Astrocyte (in vitro differentiated cells and primary cell): ENCODE data around the gene MMP27. TPM values are rescaled to one million over a fixed set of nuclear protein-coding genes. Genes with fewer than 3 reads are reported as not detected.

ENCODE experiments used
- DNase-seq: peaks from one replicate; pipeline ENCODE4 v3.0.0-alpha.2; 2010; ENCODE audit warnings: low read depth
- FAIRE-seq: peaks from 2 replicates; lab custom pipeline; 2011; peaks lifted over from hg19 to GRCh38; lab: Jason Lieb, UNC
- H2AFZ ChIP-seq: 2 replicates; pipeline ENCODE4 v1.6.0; 2012; ENCODE audit warnings: low read depth, low read length, inconsistent platforms
- H3K27ac ChIP-seq: 2 replicates; pipeline ENCODE4 v1.5.1; 2011; ENCODE audit warnings: low read depth, low read length, inconsistent platforms
- H3K27me3 ChIP-seq: 2 replicates; pipeline ENCODE4 v1.6.0; 2011; ENCODE audit warnings: low read length, inconsistent platforms; ENCODE audit not compliant: insufficient read depth
- H3K36me3 ChIP-seq: 2 replicates; pipeline ENCODE4 v1.5.1; 2011; ENCODE audit warnings: low read length, inconsistent platforms; ENCODE audit not compliant: insufficient read depth
- H3K4me1 ChIP-seq: 2 replicates; pipeline ENCODE4 v1.5.1; 2011; ENCODE audit warnings: low read length, inconsistent platforms; ENCODE audit not compliant: insufficient read depth
- H3K4me2 ChIP-seq: 2 replicates; pipeline ENCODE4 v1.6.0; 2012; ENCODE audit warnings: low read length, inconsistent platforms
- H3K4me3 ChIP-seq: 2 replicates; pipeline ENCODE4 v1.5.1; 2011; ENCODE audit warnings: low read depth, mild to moderate bottlenecking, low read length, inconsistent platforms; ENCODE audit not compliant: insufficient read depth
- H3K79me2 ChIP-seq: 2 replicates; pipeline ENCODE4 v1.6.0; 2012; ENCODE audit warnings: mild to moderate bottlenecking, low read length, inconsistent platforms; ENCODE audit not compliant: insufficient read depth
- H3K9ac ChIP-seq: 2 replicates; pipeline ENCODE4 v1.6.0; 2012; ENCODE audit warnings: mild to moderate bottlenecking, low read length, inconsistent platforms
- H3K9me3 ChIP-seq: 2 replicates; pipeline ENCODE4 v1.5.1; 2012; ENCODE audit warnings: low read depth, mild to moderate bottlenecking, low read length, inconsistent platforms; ENCODE audit not compliant: insufficient read depth
- H4K20me1 ChIP-seq: 2 replicates; pipeline ENCODE4 v1.6.0; 2012; ENCODE audit warnings: low read length, inconsistent platforms; ENCODE audit not compliant: insufficient read depth
- H3K27ac Mint-ChIP-seq: one replicate; pipeline ENCODE4 v1.8.0; 2021; ENCODE audit warnings: mild to moderate bottlenecking, mixed read lengths; ENCODE audit not compliant: unreplicated experiment
- H3K27me3 Mint-ChIP-seq: one replicate; pipeline ENCODE4 v1.8.0; 2021; ENCODE audit warnings: low read depth, mixed read lengths; ENCODE audit not compliant: unreplicated experiment
- H3K36me3 Mint-ChIP-seq: one replicate; pipeline ENCODE4 v1.8.0; 2021; ENCODE audit warnings: low read depth, mixed read lengths; ENCODE audit not compliant: unreplicated experiment
- H3K4me1 Mint-ChIP-seq: one replicate; pipeline ENCODE4 v1.8.0; 2021; ENCODE audit warnings: low read depth, mixed read lengths; ENCODE audit not compliant: unreplicated experiment
- H3K4me3 Mint-ChIP-seq: one replicate; pipeline ENCODE4 v1.8.0; 2021; ENCODE audit warnings: mild to moderate bottlenecking, moderate library complexity, mixed read lengths; ENCODE audit not compliant: unreplicated experiment
- H3K9me3 Mint-ChIP-seq: one replicate; pipeline ENCODE4 v1.8.0; 2021; ENCODE audit warnings: mild to moderate bottlenecking, mixed read lengths; ENCODE audit not compliant: unreplicated experiment
- CTCF ChIP-seq: IDR thresholded peaks from 2 replicates; pipeline ENCODE4 v1.5.1; 2011; ENCODE audit warnings: low read depth, mild to moderate bottlenecking, inconsistent platforms, low read length, moderate library complexity; ENCODE audit not compliant: insufficient read depth
- EZH2 ChIP-seq: IDR thresholded peaks from 2 replicates; pipeline ENCODE4 v1.6.1; 2012; ENCODE audit warnings: mild to moderate bottlenecking, low read length, inconsistent platforms; ENCODE audit not compliant: insufficient read depth
- total RNA-seq: library from RNA; stranded (reverse); gene quantifications from 2 replicates; pipeline ENCODE4 v1.2.1, GENCODE V29; 2021

MMP27 gene
- total RNA-seq, 1 donor from 2014 or later = not detected

- Mint-ChIP-seq H3K36me3 (no peaks in the 10 kb centered on the region), H3K27ac (no peak overlapping the region), H3K27me3 (no peaks in the 10 kb centered on the region), H3K4me1 (peaks cover 7% of the 10 kb centered on the region), H3K9me3 (peaks cover 3% of the 10 kb centered on the region), H3K4me3 (no peak overlapping the region)
- H3K27ac ChIP-seq = no peak overlapping the region
- H4K20me1 ChIP-seq = no peaks in the 10 kb centered on the region
- no peaks in the 10 kb centered on the region for H3K9me3 ChIP-seq
- no peaks in the 10 kb centered on the region for H3K36me3 ChIP-seq
- TF ChIP-seq CTCF (no peak), EZH2 (no peak)
- H3K4me2 ChIP-seq = no peak overlapping the region
- H3K9ac ChIP-seq = no peak overlapping the region
- DNase-seq (peak; percentile 74), FAIRE-seq (peak; percentile 13)
- H3K4me1 ChIP-seq = peaks cover 8% of the 10 kb centered on the region
- H2AFZ ChIP-seq = no peak overlapping the region
- no peaks in the 10 kb centered on the region for H3K79me2 ChIP-seq
- H3K27me3 ChIP-seq = no peaks in the 10 kb centered on the region
- no peak overlapping the region for H3K4me3 ChIP-seq
These were observed 22.3 kb upstream of the MMP27 start for GRCh38 chr11:102727890-102728289.

DNA sequence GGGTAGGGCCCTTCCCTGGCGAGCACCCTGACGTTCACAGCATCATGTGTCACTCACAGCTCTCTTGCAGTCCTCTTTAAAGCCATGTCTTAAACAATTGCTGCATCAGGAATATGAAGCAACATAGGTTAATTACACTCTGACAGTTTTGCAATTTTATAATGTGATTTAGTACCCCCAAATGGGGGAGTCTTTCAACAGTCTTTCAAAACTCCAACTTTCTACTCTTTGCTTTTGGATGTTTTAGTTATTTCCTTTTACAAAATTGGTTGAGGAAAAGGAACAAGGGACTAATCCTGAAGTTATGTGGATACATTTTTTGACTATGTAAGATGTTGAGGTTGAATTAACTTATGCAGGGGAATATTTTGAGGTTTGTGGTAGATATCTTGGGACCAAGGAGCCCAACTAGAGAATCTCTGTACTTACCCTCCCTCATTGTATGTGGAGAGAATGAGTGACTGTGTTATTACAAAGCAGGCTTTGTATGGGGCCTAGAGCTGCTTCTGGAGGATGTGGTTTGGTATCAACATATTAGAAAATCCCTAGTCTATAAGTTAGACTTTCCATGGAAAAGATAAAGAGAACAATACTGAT, 19.4 kb upstream of the MMP27 start, which contains the start of gene MMP8:
Gene MMP8, minus strand, starts transcription at position 51 of the 597 bp plus-strand sequence. CDS start 99 bp downstream, outside the sequence.
- no peaks in the 10 kb centered on the region for H3K27me3 ChIP-seq
- H3K4me1 Mint-ChIP-seq = peaks cover 7% of the 10 kb centered on the region
- no peak within 1 kb of the TSS for H2AFZ ChIP-seq

More for the DNA sequence above, 19.4 kb upstream of the MMP27 start, which contains the start of gene MMP8:
- no peak within 1 kb of the TSS for H3K4me3 ChIP-seq
- no peaks in the 10 kb centered on the region for H3K9me3 ChIP-seq
- no peaks in the 10 kb centered on the region for H4K20me1 ChIP-seq
- no peak within 1 kb of the TSS for H3K9ac ChIP-seq
- TF ChIP-seq EZH2 (no peak), CTCF (no peak)
- H3K36me3 ChIP-seq = no peaks in the 10 kb centered on the region
- H3K9me3 Mint-ChIP-seq = peaks cover 5% of the 10 kb centered on the region
- no peak within 1 kb of the TSS for H3K27ac ChIP-seq
- peaks cover 2% of the 10 kb centered on the region for H3K27me3 Mint-ChIP-seq
- FAIRE-seq = peak; percentile 45
- peak; percentile 82 for DNase-seq
- H3K4me2 ChIP-seq = peak within 1 kb of the TSS; percentile 13
- H3K27ac Mint-ChIP-seq = no peak within 1 kb of the TSS
- no peaks in the 10 kb centered on the region for H3K79me2 ChIP-seq
- no peaks in the 10 kb centered on the region for H3K36me3 Mint-ChIP-seq
- H3K4me1 ChIP-seq = peaks cover 8% of the 10 kb centered on the region
- no peak within 1 kb of the TSS for H3K4me3 Mint-ChIP-seq
